Measurements from ENCODE around the gene USP5.

DNA sequence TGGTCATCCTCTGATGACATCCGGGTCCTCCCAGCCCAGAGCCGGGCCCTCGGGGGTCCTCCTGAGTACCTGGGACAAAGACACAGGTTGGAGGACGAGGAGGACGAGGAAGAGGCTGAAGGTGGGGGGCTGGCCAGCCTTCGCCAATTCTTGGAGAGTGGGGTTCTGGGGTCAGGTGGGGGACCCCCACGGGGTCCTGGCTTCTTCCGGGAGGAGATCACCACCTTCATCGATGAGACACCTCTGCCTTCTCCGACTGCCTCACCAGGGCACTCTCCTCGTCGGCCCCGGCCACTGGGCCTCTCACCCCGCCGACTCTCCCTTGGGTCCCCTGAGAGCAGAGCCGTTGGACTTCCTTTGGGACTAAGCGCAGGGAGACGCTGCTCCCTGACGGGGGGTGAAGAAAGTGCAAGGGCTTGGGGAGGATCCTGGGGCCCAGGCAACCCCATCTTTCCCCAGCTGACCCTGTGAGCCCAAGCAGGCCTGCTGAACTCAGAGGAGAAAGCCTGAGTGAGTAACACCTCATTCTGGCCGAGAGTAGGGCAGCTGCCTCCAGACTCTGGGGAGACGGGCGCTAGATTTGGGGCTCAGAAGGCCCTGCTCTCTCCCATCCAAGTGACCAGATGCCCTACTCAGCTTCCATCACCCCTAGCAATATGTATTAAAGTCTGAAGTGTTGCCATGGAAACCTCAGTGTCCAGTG is 25.1 kb upstream of the USP5 start:
- TF ChIP-seq, protein P1, sequence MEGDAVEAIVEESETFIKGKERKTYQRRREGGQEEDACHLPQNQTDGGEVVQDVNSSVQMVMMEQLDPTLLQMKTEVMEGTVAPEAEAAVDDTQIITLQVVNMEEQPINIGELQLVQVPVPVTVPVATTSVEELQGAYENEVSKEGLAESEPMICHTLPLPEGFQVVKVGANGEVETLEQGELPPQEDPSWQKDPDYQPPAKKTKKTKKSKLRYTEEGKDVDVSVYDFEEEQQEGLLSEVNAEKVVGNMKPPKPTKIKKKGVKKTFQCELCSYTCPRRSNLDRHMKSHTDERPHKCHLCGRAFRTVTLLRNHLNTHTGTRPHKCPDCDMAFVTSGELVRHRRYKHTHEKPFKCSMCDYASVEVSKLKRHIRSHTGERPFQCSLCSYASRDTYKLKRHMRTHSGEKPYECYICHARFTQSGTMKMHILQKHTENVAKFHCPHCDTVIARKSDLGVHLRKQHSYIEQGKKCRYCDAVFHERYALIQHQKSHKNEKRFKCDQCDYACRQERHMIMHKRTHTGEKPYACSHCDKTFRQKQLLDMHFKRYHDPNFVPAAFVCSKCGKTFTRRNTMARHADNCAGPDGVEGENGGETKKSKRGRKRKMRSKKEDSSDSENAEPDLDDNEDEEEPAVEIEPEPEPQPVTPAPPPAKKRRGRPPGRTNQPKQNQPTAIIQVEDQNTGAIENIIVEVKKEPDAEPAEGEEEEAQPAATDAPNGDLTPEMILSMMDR (IDR thresholded peaks at IDR 0.05; ENCODE audit: low read depth, low read length) = no peak
- no peak for TF ChIP-seq POLR2A (IDR thresholded peaks at IDR 0.05; ENCODE audit: extremely low read depth, insufficient read length)
- TF ChIP-seq, protein P2, sequence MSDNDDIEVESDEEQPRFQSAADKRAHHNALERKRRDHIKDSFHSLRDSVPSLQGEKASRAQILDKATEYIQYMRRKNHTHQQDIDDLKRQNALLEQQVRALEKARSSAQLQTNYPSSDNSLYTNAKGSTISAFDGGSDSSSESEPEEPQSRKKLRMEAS (IDR thresholded peaks at IDR 0.05; ENCODE audit: low read depth, low read length) = no peak

All from NB4 (cell line).